HG03575 (cell line): ENCODE results near the gene SNRNP27.
"Not testable (repeated sequence)": the region's sequence is repeated elsewhere in the genome, so short reads cannot be mapped to it uniquely, and the experiment has no call there.

Experiments
- ATAC-seq: cut with Tn5 transposase; IDR thresholded peaks from one replicate; pipeline ENCODE4 v1.9.1; 2021; ENCODE audit not compliant: unreplicated experiment, insufficient number of reproducible peaks, low FRiP score; ENCODE audit errors: extremely low read depth

Gene SNRNP27, protein sequence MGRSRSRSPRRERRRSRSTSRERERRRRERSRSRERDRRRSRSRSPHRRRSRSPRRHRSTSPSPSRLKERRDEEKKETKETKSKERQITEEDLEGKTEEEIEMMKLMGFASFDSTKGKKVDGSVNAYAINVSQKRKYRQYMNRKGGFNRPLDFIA

DNA sequence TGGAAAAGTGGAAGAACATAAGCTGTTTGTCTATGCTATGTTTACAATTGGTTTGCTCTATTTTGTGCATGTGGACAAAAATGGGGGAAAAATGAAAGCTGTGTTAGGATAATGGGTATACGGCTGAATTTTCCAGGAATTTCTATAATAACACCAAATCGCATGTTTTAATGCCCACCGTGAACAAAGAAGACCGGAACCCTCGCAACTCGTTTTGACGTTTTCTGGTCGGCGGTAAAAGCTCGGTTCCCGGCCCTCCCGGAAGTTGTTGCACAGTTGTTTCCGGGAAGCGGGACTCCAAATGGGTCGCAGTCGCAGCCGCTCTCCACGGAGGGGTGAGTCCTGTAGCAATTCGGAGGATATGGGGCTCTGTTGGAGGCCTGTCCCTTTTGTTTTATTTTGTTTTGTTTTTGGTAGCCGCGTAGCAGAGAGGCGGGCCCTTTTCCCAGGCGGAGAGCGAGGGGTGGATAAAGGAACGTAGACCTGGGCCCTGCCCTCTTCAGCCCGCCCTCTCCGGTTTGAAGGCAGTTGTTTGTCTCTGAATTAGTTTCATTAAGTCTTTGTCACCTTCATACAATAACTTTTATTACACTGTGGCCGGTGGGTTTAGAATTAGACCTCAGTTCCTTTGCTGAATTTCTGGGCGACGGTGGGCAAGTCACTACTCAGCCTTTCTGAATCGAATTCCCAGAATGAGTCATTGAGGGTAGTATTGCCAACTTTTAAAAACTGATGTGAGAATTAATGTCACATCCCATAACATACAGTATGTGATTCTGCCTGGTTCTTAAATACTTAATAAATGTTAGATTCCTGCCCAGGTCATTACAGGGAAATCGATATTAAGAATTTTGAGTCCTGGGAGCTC is at the start of gene SNRNP27:
TSS of gene SNRNP27 (plus strand) at position 273 of the 868 bp plus-strand sequence. CDS start at position 302, 29 bp downstream.
- no peak for ATAC-seq

DNA sequence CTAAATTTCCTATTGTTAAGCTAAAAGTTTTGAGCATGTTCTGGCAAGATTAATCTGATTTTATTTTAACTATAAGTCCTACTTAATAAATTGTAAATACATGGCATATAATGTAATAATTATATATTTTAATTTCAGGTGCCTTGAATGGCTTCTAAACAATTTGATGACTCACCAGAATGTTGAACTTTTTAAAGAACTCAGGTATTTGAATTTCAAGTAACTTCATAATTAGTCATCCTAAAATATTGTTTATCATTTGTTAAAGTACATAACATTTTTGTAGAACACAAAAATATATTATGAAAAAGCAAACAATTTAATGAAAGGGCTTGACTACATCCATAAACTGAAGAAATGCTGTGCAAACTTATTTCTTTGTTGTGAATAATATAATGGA is 49.8 kb upstream of the SNRNP27 start:
- ATAC-seq, result no peak

DNA sequence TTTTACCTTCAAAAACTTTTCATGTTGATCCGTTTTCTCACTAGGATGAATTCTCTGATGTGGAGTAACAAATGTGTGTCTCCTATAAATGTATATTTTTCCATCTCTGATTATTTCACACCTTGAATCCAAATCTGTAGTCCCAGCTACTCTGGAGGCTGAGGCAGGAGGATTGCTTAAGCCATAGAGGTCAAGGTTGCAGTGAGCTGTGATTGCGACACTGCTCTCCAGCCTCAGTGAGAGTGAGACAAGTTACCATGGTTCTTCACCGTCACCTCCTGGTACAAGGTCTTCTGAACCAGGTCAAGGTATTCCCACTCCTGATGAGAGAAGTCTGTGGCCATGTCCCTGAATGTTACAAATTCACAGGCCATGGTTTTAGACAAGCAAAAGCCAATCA is 49.2 kb upstream of the SNRNP27 start:
- no peak for ATAC-seq

DNA sequence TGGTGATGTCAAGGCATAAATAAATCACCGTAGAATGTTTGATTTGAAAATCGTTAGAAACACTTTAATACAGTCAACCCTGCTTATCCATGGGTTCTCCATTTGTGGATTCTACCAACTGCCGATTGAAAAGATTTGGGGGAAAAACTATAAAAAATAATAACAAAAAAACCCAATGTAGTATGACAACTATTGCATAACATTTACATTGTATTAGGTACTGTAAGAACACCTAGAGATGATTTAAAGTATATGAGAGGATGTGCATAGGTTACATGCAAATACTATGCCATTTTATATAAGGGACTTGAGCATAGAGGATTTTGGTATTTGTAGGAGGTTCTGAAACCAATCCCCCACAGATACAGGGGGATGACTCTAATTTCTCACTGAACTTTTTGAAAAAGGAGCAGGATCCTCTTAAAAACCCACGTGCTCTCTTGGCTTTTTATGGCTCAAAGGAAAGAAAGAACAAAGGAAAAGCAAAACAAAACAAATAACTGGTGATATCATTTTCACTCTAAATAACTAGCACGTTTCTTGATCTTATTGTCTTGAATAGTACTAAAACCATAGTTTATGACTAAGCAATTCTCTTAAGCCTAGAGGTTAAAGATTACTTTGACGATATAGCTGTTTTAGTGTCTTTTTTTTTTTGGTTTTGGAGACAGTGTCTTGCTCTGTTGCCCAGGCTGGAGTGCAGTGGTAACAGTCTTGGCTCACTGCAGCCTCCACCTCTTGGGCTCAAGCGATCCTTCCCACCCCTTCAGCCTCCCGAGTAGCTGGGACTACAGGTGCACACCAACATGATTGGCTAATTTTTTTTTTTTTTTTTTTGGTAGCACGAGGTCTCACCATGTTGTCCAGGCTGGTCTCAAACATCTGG is 47.3 kb upstream of the SNRNP27 start:
- no peak for ATAC-seq

DNA sequence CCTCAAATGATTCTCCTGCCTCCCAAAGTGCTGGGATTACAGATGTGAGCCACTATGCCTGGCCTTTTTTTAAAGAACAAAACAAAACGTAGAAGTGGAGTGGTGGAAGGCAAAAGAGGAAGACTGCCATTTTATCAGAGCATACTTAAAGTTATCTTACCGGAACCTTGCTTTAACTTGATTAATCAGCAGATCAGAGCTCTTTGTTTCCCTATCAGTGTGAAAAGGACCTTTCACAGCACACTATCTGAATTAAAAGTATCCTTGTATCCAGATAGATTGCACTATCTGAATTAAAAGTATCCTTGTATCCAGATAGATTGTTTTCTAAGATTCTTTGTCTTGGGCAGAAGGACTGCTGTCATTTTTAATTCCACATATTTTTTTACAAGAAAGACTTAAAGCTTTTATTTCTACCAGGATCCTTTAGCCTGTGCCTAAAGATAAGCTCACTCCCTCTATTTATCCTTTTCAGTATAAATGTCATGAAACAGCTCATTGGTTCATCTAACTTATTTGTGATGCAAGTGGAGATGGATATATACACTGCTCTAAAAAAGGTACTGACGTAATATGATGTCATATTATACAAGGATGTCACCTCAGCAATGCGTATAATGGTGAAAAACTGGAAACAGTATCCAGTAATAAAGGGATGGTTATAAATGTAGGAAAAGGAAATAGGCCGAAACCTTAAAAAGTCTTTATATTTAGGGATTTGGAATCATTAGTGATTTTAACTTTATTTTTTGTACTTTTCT is 46.5 kb upstream of the SNRNP27 start:
- ATAC-seq, result no peak

DNA sequence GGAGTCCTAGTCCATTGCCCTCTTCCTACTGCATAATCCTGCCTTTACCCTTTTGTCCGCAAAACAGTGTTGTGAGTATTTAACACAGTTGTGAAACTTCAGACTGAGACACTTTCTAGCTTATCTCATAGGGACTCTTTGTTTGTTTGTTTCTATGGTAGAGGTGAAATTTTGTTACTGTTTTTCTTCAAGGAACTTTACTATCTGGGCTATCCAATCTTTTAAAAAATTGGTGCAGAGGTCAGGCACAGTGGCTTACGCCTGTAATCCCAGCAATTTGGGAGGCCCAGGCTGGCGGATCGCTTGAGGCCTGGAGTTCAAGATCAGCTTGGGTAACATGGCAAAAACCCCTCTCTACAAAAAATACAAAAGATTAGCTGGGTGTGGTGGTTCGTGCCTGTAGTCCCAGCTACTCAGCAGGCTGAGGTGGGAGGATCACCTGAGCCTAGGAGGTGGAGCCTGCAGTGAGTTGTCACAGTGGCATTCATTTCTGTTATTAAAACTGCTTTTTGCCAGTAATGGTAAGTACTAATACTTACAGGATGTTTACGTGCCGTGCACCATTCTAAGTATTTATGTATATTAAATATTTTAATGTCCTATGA is 45.5 kb upstream of the SNRNP27 start:
- no peak for ATAC-seq

DNA sequence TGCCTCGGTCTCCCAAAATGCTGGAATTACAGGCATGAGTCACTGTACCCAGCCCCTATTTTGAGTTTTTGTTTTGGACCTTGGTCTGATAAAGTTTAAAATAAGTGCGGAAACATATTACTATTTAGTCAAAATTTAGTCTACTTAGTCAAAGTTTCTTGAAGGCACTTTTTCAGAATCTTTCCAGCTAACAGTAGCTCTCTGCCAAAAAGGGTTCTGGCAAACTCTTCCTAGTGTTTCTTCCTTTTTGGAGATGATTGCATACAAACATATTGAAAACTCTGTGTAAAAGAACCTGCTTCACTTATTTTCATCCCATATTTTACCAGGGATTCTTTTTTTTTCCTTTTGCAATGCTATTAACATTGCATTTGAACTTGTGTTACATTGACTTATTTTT is 35.5 kb upstream of the SNRNP27 start:
- ATAC-seq, result no peak

DNA sequence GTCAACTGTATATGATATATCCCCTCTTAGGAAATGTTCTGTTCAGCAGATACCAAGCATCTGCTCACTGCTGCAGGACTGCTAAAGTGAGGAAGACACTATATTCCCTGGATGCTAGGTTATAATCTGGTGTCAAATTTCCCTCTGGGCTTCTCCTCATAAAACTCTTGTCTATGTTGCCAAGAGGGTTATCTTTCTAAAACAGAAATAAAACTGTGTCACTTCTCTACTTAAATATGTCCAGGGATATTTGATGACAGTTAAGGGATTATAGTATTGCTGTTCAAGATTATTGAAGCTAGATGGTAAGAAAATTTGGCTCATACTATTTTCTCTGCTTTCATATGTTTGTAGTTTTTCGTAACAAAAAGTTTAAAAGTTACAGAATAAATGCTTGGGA is 30.5 kb upstream of the SNRNP27 start:
- no peak for ATAC-seq

DNA sequence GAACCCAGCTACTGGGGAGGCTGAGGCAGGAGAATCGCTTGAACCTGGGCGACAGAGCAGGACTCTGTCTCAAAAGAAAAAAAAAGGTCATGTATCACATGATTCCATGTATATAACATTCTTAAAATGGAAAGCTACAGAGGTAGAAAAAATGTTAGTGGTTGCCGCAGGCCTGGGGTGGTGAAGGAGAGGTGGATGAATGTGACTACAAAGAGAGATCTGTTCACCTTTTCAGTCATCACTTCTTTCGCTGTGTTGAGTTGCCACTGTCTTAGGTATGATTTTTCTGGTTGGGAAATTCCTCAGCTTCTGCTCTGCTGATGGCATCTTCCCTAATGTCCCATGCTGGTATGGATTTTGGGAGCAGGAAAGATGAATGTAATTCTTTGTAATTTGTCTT is 5.3 kb upstream of the SNRNP27 start:
- no peak for ATAC-seq

DNA sequence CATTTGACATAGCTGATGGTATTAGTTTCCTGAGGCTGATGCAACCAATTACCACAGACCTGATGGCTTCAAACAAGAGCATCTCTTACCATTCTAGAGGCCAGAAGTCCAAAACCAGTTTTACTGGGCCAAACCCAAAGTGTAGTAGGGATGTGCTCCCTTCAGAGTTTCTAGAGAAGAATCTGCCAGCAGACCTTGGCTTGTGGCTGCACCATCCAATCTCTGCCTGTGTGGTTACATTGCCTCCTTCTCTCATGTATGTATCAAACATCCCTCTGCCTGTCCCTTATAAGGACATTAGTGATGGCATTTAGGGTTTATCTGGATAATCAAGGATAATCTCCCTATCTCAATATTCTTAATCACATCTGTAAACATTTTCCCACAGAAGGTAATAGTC is 4.5 kb upstream of the SNRNP27 start:
- ATAC-seq, result no peak

DNA sequence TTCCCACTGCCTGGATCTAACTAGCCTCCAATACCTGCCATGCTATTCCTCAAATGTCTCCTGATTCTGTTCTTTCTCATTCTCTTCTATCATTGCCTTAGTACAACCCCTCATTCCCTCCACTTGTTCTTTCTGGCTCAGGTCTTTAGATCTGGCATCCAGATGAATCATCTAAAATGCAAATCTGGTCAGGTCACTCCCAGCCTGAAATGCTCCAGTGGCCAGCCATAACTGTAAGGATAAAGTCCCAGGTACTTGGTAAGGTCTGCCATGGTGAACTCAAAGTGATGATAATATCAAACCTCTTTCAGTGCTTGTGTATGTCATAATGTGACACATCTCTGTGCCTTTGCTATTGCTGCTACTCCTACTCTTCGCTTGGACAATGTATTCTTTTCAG is 2.9 kb upstream of the SNRNP27 start:
- no peak for ATAC-seq

DNA sequence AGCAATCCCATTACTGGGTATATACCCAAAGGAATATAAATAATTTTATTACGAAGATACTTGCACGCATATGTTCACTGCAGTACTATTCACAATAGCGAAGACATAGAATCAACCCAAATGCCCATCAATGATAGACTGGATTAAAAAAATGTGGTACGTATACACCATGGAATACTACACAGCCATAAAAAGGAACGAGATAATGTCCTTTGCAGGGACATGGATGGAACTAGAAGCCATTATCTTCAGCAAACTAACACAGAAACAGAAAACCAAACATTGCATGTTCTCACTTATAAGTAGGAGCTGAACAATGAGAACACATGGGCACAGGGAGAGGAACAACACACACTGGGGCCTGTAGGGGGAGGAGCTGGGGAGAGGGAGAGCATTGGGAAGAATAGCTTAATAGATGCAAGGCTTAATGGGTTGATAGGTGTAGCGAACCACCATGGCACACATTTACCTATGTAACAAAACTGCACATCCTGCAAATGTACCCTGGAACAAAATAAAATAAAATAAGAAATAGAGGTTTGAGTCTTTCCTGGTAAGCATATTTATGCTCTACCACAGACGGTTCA is 825 bp upstream of the SNRNP27 start:
- ATAC-seq, result not testable (repeated sequence)

DNA sequence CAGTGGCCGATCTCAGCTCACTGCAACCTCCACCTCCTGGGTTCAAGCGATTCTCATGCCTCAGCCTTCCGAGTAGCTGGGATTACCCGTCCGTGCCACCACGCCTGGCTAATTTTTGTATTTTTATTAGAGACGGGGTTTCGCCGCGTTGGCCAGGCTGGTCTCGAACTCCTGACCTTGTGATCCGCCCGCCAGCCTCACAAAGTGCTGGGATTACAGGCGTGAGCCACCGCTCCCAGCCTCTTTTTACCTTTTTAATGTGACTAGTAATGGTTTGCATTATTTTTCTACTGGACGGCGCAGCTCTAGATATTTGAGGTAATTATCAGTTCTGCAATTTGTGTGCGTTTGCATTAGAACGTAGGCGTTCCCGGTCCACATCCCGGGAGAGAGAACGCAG is 981 bp downstream of the SNRNP27 start:
- not testable (repeated sequence) for ATAC-seq

DNA sequence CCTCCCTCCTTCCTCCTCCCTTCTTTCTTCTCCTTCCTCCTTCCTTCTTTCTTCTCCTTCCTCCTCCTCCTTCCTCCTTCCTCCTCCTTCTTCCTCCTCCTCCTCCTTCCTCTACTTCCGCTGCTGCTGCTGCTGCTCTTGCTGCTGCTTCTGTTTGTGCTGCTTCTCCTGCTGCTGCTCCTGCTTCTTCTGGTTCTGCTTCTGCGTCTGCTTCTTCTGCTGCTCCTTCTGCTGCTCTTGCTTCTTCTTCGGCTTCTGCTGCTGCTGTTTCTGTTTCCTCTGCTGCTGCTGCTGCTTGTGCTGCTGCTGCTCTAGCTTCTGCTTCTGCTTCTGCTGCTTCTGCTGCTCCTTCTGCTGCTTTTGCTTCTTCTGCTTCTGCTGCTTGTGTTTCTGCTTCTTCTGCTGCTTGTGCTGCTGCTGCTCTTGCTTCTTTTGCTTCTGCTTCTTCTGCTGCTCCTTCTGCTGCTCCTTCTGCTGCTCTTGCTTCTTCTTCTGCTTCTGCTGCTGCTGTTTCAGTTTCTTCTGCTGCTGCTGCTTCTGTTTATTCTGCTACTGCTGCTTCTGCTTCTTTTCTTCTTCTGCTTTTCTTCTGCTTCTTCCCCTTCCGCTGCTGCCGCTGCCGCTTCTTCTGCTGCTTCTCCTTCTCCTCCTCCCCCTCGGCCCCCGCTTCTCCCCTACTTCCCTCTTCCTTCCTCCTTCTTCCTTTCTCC is 8.6 kb downstream of the SNRNP27 start:
- ATAC-seq, result no peak

DNA sequence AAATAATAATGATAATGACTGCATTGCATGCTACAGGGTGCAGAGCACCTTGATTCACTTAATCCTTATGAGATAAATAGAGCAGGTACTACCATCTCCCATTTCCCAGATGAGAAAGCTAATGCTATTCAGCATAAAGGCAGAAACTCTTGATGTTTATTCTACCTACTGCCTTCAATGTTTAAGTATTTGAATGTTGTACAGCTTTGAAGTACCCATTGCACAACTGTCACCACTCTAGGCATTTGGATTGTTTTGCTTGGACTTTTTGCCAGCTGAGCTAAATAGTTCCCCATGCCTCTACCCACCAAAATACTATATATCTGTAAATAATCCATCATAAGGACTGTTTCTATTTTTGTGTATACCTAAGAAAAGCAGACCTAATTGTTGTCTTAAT is 13.5 kb downstream of the SNRNP27 start:
- no peak for ATAC-seq

DNA sequence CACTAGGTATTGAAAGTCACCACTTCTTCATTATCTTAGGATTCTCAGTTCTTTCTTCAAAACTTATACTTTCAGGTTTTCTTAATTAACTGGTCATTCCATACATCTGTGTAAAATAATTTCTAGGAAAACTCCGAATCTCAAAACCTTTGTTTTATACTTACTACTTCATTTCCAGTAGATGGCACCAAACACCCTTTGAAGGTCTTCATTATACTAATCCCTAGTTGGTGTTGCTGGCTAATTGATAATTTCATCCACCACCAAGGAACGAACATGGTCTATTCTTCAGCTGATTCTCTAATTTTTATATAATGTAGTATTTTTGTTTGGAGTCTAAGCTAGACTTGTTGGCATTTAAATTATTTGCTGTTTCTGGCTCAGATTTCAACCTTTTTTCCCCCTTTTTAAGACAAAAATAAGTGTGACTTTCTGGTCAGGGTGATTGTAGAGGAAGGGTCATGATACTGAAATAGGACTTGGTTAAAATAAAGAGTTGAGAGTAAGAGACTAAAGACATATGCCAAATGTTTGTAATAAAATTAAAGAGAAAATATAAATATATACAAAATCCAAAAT is 18.3 kb downstream of the SNRNP27 start:
- ATAC-seq, result no peak

DNA sequence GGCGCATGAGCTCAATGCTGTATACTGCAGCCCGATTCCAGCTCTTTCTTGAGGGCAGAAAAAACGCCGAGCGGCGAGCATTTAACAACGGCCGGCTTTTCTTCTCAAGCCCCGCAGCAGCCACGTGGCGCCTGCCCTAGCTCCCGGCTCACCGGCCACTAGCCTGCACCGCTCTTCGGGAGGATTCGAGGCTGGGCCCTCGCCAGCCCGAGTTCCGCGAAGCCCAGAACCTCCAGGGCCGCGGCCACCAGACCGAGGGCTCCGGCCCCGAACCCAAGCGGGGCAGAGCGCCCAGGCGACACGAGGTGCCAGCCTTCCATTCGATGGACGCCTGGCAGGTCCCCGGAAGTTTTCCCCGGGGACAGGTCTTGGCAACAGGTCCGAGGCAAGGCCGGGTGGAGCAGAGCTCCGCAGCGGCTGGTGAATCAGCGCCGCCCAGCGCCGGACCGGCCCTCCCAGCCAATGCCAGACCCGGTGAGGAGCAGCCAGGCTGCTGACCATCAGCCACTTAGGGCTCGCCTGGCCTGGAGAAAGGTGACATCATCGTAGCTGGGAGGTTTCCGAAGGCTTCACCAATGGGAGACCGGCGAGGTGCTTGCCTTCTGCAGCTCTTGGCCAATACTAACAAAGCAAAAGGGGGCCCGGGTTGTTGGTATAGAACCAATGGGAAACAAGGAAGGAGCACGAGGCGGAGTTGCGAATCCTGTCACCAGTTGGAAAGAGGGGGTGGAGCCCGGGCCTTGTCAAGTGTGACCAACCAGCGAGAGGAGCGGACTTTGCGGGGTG is 20.6 kb downstream of the SNRNP27 start:
- ATAC-seq, result peak; percentile 83
